HepG2 (cell line): Measurements from ENCODE around the gene NR4A2. TPM values are rescaled to one million over a fixed set of nuclear protein-coding genes. Genes with fewer than 3 reads are reported as not detected.

Source experiments
- ATAC-seq: fragments of 200-7000 bp; cut with Tn5 transposase; 3 replicates; pipeline ENCODE4 v1.9.1; 2020; ENCODE audit warnings: mild to moderate bottlenecking, moderate library complexity
- BruUV-seq: library from RNA; stranded (reverse); fragments of 400-500 nt; replicated peaks from 2 replicates; lab custom pipeline; 2021; lab: Mats Ljungman, UMichigan
- CTCF ChIA-PET: fragments of 300-600 bp; formaldehyde crosslinking; extraction: SDS; loops from one replicate; lab custom pipeline; 2021; ENCODE audit warnings: low total read pairs, inconsistent platforms, low intra/inter-chr PET ratio; lab: Yijun Ruan, JAX
- POLR2A ChIA-PET: fragments of 350-600 bp; sonication (Branson Sonifier 250); formaldehyde crosslinking; loops from one replicate; lab custom pipeline; 2020; ENCODE audit warnings: antibody characterized with exemption, inconsistent platforms; lab: Yijun Ruan, JAX
- DNase-seq: peaks from one replicate; pipeline ENCODE4 v3.0.0-alpha.2; 2015; ENCODE audit warnings: low spot score
- FAIRE-seq: peaks from 3 replicates; lab custom pipeline; 2011; peaks lifted over from hg19 to GRCh38; lab: Jason Lieb, UNC
- H2AFZ ChIP-seq: one replicate; pipeline ENCODE4 v1.6.1; 2011; ENCODE audit warnings: low read length, inconsistent platforms
- H3K27ac ChIP-seq: fragments of 300-600 bp; 3 replicates; pipeline ENCODE4 v1.8.0; 2011; ENCODE audit warnings: mixed run types, mild to moderate bottlenecking, mixed read lengths, low read length, inconsistent platforms; ENCODE audit not compliant: insufficient read depth; ENCODE audit errors: extremely low read length
- H3K27me3 ChIP-seq, 2 experiments: fragments of 200-600 bp in 1 of 2; 2 replicates in 1 of 2; 3 replicates in 1 of 2; pipeline versions ENCODE4 v1.6.0 to v1.8.0; 2011; ENCODE audit warnings: low read length in 2 of 2, mild to moderate bottlenecking in 2 of 2, moderate library complexity in 2 of 2, inconsistent platforms in 1 of 2; ENCODE audit not compliant: insufficient read depth in 2 of 2, control insufficient read depth in 1 of 2
- H3K36me3 ChIP-seq, 2 experiments: fragments of 200-600 bp in 1 of 2; replicated peaks in 1 of 2; 2 replicates in 1 of 2; 3 replicates in 1 of 2; pipeline versions ENCODE4 v1.5.1 to v1.8.0; 2011; ENCODE audit warnings: low read length in 2 of 2, inconsistent platforms in 1 of 2; ENCODE audit not compliant: insufficient read depth in 2 of 2, control insufficient read depth in 1 of 2
- H3K4me1 ChIP-seq: 2 replicates; pipeline ENCODE4 v1.5.1; 2012; ENCODE audit warnings: low read length, inconsistent platforms; ENCODE audit not compliant: insufficient read depth
- H3K4me2 ChIP-seq: 2 replicates; pipeline ENCODE4 v1.6.0; 2011; ENCODE audit warnings: low read depth, low read length, inconsistent platforms
- H3K4me3 ChIP-seq, 3 experiments: fragments of 200-600 bp in 1 of 3; sonication (generic), shearing (Covaris generic) in 1 of 3; replicated peaks in 1 of 3; 2 replicates each; pipeline ENCODE4 v1.5.1; 2011 to 2016; ENCODE audit warnings: low read length in 3 of 3, inconsistent platforms in 2 of 3, low read depth in 2 of 3, mild to moderate bottlenecking in 2 of 3, control low read depth in 1 of 3, mixed read lengths in 1 of 3; ENCODE audit not compliant: insufficient read depth in 1 of 3
- H3K79me2 ChIP-seq: one replicate; pipeline ENCODE4 v1.6.1; 2011; ENCODE audit warnings: low read length, inconsistent platforms; ENCODE audit not compliant: insufficient read depth
- H3K9ac ChIP-seq: 2 replicates; pipeline ENCODE4 v1.6.0; 2011; ENCODE audit warnings: mild to moderate bottlenecking, low read depth, low read length, inconsistent platforms; ENCODE audit not compliant: insufficient read depth
- H3K9me3 ChIP-seq: 2 replicates; pipeline ENCODE4 v1.5.1; 2012; ENCODE audit warnings: mild to moderate bottlenecking, low read length
- H4K20me1 ChIP-seq: 2 replicates; pipeline ENCODE4 v1.6.0; 2011; ENCODE audit warnings: inconsistent platforms, mild to moderate bottlenecking, low read length, moderate library complexity; ENCODE audit not compliant: insufficient read depth
- CBX2 ChIP-seq, 2 experiments: fragments of 200-600 bp in 1 of 2; sonication (generic); formaldehyde crosslinking in 1 of 2; IDR thresholded peaks; 2 replicates each; pipeline versions ENCODE4 v1.7.0 to v1.8.1; 2018 to 2022; ENCODE audit warnings: low read depth in 2 of 2, low read length in 1 of 2, mild to moderate bottlenecking in 1 of 2, missing genetic modification reagents in 1 of 2
- PHB2 ChIP-seq: fragments of 450-650 bp; IDR thresholded peaks from 2 replicates; pipeline ENCODE4 v1.6.1; 2018; ENCODE audit not compliant: partially characterized antibody
- RAD51 ChIP-seq: fragments of 450-650 bp; IDR thresholded peaks from 2 replicates; pipeline ENCODE4 v1.6.1; 2016; ENCODE audit warnings: borderline replicate concordance
- ZNF207 ChIP-seq: fragments of 450-650 bp; IDR thresholded peaks from 2 replicates; pipeline ENCODE4 v1.6.1; 2016; ENCODE audit warnings: antibody characterized with exemption, borderline replicate concordance
- WGBS: methylation state at CpG from one replicate; pipeline ENCODE4 v1.1.6; 2017; ENCODE audit warnings: low lambda C conversion rate; 5-methylcytosine and 5-hydroxymethylcytosine counted together
- in situ Hi-C: cut with HindIII; loops from 2 replicates; pipeline ENCODE4 v1.10.0; 2017; ENCODE audit warnings: low pct_unique_long_range_greater_than_20kb; ENCODE audit not compliant: extremely low pct_ligation_motif_present
- intact Hi-C: fragments of 100-400 bp; cut with micrococcal nuclease; formaldehyde crosslinking; loops from one replicate; pipeline ENCODE4 v1.10.0; 2022; ENCODE audit not compliant: unreplicated experiment
- polyA plus RNA-seq, 8 experiments: library from polyadenylated mRNA; depleted of rRNA in 3 of 8; stranded (reverse) in 7 of 8; unstranded in 1 of 8; fragments of >200 nt; fragmentation: Illumina TruSeq in 4 of 8; extraction: Trizol in 4 of 8; gene quantifications; 2 replicates each; pipeline versions ENCODE4 v1.2.1 to v1.2.3, GENCODE V29; 2011 to 2016; ENCODE audit warnings: low read depth in 4 of 8, missing spikeins in 1 of 8, mixed read lengths in 1 of 8; ENCODE audit not compliant: insufficient read depth in 1 of 8
- total RNA-seq, 5 experiments: library from RNA; depleted of rRNA; stranded (reverse); fragments of >200 nt; fragmentation: Illumina TruSeq; extraction: Trizol; gene quantifications; 2 replicates each; pipeline ENCODE4 v1.2.3, GENCODE V29; 2016; ENCODE audit warnings: low read depth in 1 of 5

NR4A2 gene
- total and polyA plus RNA-seq, 2 of the 13 experiments (the other 11 are each of a cell fraction or from before 2014, with no cell fraction given): not detected

DNA sequence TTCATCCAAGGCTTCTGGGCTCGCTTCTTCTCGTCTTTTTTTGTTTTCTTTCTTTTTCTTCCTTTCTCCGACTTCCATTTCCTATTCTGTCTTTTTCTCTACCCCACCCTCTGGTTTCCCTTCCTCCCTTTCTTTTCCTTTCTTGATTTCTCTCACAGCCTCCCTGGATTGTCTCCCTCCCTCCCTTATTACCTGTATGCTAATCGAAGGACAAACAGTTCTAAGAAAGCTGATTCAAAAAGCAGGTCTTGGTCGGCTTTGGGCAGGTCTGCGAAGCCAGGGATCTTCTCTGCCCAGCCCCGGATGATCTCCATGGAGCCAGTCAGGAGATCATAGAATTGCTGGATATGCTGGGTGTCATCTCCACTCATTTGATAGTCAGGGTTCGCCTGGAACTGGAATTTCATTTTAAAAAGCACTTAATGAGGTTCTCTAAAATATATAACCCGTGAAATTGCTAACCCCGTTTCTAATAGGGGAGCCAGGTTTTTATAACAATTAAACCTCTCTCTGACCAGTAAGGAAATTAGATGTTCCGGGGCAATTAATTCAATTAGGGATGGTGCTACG is 5.9 kb downstream of the NR4A2 start:
- Histone ChIP-seq H3K9me3 (no peaks in the 10 kb centered on the region), H4K20me1 (no peaks in the 10 kb centered on the region), H3K4me3 (no peak overlapping the region), H3K36me3 (no peaks in the 10 kb centered on the region), H2AFZ (no peak overlapping the region), H3K4me2 (no peak overlapping the region), H3K27ac (no peak overlapping the region), H3K9ac (no peak overlapping the region), H3K27me3 (peaks cover 11 to 84% of the 10 kb centered on the region in 2 experiments; a peak in 4 of 5 replicates), H3K79me2 (no peaks in the 10 kb centered on the region), H3K4me1 (no peaks in the 10 kb centered on the region)
- no peak for ATAC-seq
- in situ Hi-C loops (loop anchor here (25.0 kb wide), 1 partner anchor 861 kb away; no protein-coding TSS in a partner anchor), intact Hi-C loops (no loop called here)
- WGBS: 8% methylated on average over 12 of the region's 12 CpGs
- TF ChIP-seq ZNF207 (no peak), CBX2 (IDR thresholded peaks at IDR 0.05; ENCODE audit: low read depth, low read length) (0 out of 2 replicates have a peak, but pooled peaks have one; percentile 62), CBX2 (CRISPR knock-in tag; IDR thresholded peaks at IDR 0.05; ENCODE audit: low read depth) (no peak)
- DNase-seq: no peak
- no peak for FAIRE-seq
- BruUV-seq: no TSS peak
- ChIA-PET POLR2A (no interaction called here), CTCF (no interaction called here)

DNA sequence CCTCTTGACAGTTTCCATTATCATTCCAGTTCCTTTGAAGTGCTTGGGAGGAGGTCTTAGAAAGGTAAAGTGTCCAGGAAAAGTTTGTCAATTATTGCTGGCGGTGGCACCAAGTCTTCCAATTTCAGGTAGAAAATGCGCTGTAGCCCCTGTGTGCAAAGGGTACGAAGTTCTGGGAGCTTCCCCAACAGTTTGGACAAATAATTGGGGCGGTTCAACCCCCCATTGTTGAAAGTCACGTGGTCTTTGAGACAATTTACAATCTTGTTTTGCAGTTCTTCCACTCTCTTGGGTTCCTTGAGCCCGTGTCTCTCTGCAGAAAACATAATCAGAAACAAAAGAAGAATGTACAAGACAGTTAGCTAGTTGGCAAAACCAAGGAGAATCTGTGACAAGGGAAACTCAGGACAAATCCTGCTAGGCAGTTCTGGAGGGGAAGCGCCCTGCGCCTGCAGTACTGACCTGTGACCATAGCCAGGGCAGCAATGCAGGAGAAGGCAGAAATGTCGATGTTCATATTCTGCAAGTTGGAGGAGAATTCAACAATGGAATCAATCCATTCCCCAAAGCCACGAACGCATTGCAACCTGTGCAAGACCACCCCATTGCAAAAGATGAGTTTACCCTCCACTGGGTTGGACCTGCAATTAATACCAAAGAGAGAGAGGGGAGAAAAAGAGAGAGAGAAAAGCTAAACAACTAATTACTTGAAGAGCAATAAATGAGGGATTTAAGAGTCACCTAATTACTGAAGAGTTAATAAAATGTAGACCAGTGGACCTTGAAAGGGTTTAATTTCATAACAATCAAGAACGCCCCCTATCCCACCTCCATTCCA is 6.6 kb downstream of the NR4A2 start:
- TF ChIP-seq RAD51: peak; percentile 53; the same call in 1 of the 2 replicates
- no peak for TF ChIP-seq PHB2
- FAIRE-seq (no peak), ATAC-seq (0 out of 3 replicates have a peak, but pooled peaks have one; percentile 18), DNase-seq (no peak)
- 19% methylated on average over 12 of the region's 12 CpGs for WGBS
- H3K4me3 ChIP-seq: no peak overlapping the region
- no peak overlapping the region for H3K4me2 ChIP-seq
- no peaks in the 10 kb centered on the region for H3K36me3 ChIP-seq
- POLR2A ChIA-PET: no interaction called here
- no peaks in the 10 kb centered on the region for H3K4me1 ChIP-seq
- BruUV-seq: no TSS peak
- no peak overlapping the region for H2AFZ ChIP-seq
- H3K9ac ChIP-seq: no peak overlapping the region
- in situ Hi-C loops: loop anchor here (25.0 kb wide), 1 partner anchor 861 kb away; no protein-coding TSS in a partner anchor
- peaks cover 11 to 84% of the 10 kb centered on the region in 2 experiments; a peak in 4 of 5 replicates for H3K27me3 ChIP-seq
- intact Hi-C loops: no loop called here
- no peaks in the 10 kb centered on the region for H3K9me3 ChIP-seq
- no peaks in the 10 kb centered on the region for H3K79me2 ChIP-seq
- CTCF ChIA-PET: no interaction called here
- no peaks in the 10 kb centered on the region for H4K20me1 ChIP-seq
- no peak overlapping the region for H3K27ac ChIP-seq
